Middle frontal gyrus (tissue), 1 donor: ENCODE data around the gene PLCL1.

ENCODE experiments used
- DNase-seq: peaks from one replicate; pipeline ENCODE4 v3.0.0-alpha.2; 2015; ENCODE audit warnings: low spot score; ENCODE audit errors: extremely low spot score

The PLCL1 gene

GRCh38 chr2:197925204-197925603 lies 120.8 kb downstream of the PLCL1 start:
- no peak for DNase-seq

DNA sequence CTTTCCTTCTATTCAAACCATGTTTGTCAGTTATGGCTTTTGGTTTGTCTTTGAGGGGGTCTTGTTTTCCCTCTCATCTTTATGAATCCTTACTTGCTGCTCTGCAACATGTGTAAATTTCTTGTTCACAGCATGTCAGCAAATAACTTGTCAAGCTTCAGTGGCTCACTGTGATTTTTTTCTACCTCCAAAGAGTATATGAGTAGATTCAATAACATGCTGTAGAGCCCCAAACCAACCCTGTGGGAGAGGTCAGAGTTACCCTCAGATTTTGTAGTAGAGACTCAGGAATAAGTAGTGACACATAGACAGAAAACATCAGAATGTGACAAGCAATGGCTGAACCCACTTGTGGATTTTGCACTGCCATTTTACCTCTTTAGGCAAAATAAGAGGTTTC lies 121.6 kb downstream of the PLCL1 start:
- no peak for DNase-seq

GRCh38 chr2:197926673-197927072 lies 122.3 kb downstream of the PLCL1 start:
- DNase-seq = no peak

- DNase-seq = no peak
Observed at GRCh38 chr2:197927994-197928393, 123.6 kb downstream of the PLCL1 start.

GRCh38 chr2:197929008-197929885 lies 124.9 kb downstream of the PLCL1 start:
- no peak for DNase-seq

DNA sequence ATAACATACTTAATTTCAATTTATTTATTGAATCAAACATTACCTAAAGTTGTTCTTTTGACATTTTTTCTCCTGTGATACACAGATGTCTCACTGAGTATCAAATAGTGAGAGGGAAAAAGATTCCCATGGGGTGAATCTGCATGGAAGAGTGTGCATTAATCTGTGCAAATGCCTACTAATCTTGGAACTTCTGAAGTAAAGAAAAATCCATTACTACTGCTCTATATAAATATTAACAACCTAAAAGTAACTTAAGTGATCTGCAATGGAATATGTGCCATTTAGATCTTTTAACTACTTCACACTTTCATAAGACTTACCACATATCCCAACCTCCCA lies 125.5 kb downstream of the PLCL1 start:
- DNase-seq = no peak

DNA sequence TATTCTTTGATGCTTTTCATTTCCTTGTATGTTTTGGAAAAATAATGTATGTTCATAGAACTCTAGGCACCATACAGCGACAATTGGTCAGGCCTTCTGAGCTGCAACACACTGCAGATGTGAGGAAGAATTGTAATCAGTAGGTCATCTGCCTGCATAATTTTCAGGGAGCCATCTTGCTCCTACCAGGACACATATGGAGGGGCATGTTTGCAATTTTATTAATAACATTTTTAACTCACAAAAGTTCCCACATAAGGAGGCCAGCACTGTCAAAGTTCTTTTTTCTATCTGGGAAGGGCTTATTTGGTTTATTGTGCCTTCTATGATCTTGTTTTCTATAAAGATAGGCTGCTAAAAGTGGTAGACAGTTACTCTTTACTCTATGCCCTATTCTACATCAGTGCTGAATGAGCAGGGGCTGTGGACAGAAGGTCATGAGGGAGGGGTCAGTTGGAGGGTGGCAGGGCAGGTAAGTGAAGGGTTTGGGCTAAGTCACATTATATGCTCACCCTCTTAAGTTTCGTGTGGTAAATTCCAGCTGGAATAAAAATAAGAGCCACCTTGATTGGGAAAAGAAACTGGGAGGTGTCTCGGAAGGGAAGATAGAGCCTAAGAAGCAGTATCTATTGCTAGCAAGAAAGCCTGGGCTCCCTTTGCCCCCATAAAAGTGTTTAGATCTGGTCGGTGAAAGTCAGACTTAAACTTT lies 126.3 kb downstream of the PLCL1 start:
- DNase-seq = no peak

- no peak for DNase-seq
Observed at GRCh38 chr2:197931661-197932312, 127.4 kb downstream of the PLCL1 start.

- DNase-seq = no peak
Observed at GRCh38 chr2:197932374-197932773, 128.0 kb downstream of the PLCL1 start.

GRCh38 chr2:197934261-197934933 lies 130.0 kb downstream of the PLCL1 start:
- DNase-seq = no peak

DNA sequence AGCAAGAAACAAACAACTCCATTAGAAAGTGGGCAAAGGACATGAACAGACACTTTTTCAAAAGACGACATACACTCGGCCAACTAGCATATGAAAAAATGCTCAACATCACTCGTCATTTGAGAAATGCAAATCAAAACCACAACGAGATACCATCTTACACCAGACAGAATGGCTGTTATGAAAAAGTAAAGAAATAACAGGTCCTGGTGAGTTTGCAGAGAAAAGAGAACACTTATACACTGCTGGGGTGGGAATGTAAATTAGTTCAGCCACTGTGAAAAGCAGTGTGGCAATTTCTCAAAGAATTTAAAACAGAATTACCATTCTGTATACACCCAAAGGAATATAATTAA lies 130.5 kb downstream of the PLCL1 start:
- DNase-seq = no peak

DNA sequence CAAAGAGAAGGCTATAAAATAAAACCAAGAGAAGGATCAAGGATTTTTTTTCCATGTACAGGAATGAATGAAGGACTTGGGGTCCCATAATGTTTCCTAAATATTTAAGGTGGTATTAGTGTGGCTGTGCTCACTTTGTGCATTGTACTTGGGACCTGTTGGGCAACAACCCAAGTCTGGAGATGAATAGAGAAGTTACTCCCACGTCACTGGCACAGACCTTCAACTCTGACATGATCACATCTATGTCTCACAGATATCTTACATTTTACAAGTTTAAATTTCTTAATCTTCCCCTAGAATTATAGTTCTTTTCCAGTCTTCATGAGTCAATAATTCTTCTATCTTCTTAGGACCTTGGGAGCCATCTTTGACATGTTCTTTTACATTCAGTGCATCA lies 133.4 kb downstream of the PLCL1 start:
- DNase-seq = no peak

DNA sequence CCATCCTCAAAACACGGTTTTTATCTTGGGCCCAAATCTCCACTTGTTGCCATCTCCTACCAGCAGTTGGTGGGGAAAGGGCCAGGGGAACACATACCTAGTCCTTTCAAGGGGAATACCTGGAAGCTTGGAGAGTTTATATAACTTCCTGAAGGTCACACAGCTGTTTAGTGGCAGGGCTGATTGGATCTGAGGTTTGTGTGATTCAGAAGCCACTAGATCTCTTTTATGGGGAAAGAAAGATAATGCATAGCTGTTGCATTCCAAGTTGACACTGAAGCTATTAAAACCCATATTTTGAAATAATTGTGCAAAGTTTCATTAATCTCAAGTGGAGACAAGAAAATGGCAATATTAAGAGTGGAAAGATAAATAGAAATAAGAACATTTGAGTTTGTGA lies 134.2 kb downstream of the PLCL1 start:
- no peak for DNase-seq

GRCh38 chr2:197939787-197940186 lies 135.4 kb downstream of the PLCL1 start:
- no peak for DNase-seq

GRCh38 chr2:197940382-197940781 lies 136.0 kb downstream of the PLCL1 start:
- DNase-seq = no peak

- no peak for DNase-seq
Observed at GRCh38 chr2:197941715-197942114, 137.3 kb downstream of the PLCL1 start.

GRCh38 chr2:197943731-197944130 lies 139.3 kb downstream of the PLCL1 start:
- no peak for DNase-seq

DNA sequence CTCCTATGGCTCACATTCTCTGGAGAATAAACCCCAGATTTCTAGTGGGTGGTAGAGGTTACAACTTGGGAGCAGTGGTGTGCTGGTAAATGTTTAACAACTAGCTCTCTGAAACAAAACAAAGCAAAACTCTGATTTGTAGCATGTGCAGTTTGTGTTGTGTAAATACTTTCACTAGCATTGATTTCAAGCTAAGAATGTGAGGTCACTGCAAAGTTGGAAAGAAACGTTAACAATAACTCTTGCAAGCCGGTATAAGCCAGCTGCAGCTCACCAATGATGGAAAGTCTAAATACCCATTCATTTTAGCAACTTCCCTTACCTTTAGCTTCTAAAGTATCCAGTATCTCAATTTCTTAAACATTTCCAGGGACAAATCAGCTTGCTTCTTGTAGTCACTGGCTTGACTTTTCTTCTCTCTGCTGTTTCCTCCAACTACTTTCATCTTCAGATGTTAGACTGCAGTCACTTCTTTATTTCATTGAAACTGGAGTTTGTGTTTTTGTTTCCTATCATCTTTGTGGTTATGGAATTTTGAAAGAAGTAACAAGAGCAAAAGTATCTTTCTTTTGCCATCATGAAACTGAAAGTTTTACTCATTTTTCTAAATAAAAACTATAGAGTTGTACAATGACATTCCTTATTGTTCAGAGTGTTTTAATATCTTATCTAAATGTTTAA lies 140.2 kb downstream of the PLCL1 start:
- no peak for DNase-seq

DNA sequence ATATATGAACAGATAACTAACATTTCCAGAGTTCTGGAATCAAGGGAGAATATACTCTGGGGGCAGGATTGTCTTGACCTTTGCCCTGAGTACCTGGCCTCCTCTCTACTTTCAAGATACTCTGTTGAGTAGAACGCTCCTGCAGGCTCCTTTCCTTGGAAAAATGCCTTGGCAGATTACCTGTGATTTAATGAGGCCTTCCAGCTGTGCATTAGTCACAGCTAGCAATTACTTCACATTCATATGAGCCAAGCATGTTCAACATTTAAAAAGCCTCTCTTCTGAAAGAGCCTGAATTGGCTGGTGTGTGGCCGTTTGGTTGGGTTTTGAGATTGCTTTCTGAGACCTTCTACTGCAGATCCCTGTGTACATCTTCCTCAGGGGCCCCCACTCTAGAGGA lies 142.2 kb downstream of the PLCL1 start:
- DNase-seq = no peak

- DNase-seq = no peak
Observed at GRCh38 chr2:197947219-197947757, 142.9 kb downstream of the PLCL1 start.

DNA sequence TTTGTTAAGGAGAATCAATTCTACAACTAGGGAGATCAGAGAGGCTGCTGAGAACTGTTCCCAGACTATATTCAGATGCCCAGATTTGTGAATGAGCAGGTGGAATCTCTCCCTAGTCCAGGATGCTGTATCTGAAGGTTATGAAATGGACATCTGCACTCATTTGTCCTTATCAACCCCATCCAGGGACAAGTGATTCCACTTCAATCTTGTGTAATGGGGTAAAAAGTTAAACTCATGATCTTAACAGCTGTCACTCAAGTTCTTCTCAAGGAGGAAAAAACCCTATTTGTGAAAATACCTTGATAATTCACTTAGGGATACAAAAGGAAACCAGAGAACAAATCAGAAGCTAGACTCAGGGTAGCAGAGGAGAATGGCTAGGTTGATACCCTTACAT lies 144.8 kb downstream of the PLCL1 start:
- DNase-seq = no peak
